HG03175 (cell line): ENCODE results near the gene ZNF23.
"Not testable (repeated sequence)": the region's sequence is repeated elsewhere in the genome, so short reads cannot be mapped to it uniquely, and the experiment has no call there.

Experiments used
- ATAC-seq: cut with Tn5 transposase; IDR thresholded peaks from one replicate; pipeline ENCODE4 v1.9.1; 2021; ENCODE audit warnings: mild to moderate bottlenecking, moderate library complexity; ENCODE audit not compliant: unreplicated experiment

The ZNF23 gene

DNA sequence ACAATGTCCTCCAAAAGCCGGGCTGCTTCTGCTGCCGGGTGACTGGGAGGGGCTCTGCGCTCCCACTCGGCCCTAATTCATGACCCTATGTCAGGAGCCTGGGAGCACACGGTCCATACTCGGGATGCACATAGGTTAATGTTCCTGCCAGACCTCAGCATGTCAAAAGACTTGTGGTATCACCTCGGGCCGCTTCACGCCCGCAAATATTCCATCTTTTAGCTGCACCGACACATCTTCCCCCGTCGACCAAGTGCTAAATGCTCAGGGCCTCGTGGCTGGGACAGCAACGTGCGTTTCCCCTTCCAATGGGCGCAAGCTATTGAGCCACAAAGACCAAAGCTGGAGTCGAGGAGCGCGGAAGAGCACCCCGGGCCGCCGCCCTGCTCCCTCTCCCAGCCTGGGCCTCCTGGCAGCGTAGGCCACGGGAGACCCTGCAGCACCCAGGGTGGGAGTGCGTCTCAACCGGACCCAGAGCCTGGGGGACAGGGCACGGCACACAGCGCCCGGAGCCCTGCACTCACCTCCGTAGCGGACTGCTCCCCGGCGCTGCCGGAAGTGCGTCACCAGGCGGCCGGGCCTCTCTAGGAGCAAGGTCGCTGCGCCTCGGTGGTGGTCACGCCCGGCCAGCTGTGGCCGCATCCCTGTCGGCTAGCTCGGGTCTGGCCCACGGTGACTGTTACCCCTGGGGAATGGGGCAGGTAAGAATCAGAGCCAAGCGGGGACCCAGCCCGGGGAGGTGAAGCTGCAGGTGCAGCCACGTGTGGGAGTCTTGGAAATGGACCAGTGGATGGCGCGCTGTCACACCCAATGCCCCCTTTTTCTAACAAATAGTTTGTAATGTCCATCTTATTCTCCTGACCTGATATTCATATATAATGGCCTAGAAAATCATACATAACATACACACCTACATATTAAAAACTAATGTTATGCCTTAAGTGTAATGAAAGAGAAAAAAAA lies at the start of gene ZNF23:
ZNF23 (minus strand) TSS at position 562 of the 963 bp plus-strand sequence. CDS start 5,451 bp downstream, outside the sequence.
- ATAC-seq, result peak; percentile 97

GRCh38 chr16:71507061-71507460 lies 45.0 kb upstream of the ZNF23 start:
- no peak for ATAC-seq

- ATAC-seq, result no peak
Measured at GRCh38 chr16:71504901-71505300, 42.9 kb upstream of the ZNF23 start.

GRCh38 chr16:71504051-71504450 lies 42.0 kb upstream of the ZNF23 start:
- not testable (repeated sequence) for ATAC-seq

GRCh38 chr16:71501547-71501946 lies 39.5 kb upstream of the ZNF23 start:
- no peak for ATAC-seq

DNA sequence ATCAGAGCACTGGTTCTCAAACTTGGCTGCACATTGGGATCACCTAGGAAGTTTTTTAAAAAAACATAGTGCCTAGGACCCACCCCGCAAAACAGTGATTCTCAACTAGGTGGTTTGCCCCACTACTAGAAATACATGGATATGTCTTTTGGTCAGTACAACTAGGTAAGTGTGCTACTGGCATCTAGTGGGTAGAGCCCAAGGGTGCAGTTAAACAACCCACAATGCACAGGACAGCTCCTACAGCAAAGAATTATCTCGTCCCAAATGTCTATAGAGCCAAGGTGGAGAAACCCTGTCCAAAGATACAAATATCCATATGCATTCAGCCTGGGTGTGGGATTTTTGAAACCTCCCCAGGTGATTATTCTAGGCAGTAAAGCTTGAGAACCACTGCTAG lies 38.9 kb upstream of the ZNF23 start:
- ATAC-seq, result no peak

GRCh38 chr16:71499775-71500364 lies 37.8 kb upstream of the ZNF23 start:
- peak; percentile 50 for ATAC-seq

DNA sequence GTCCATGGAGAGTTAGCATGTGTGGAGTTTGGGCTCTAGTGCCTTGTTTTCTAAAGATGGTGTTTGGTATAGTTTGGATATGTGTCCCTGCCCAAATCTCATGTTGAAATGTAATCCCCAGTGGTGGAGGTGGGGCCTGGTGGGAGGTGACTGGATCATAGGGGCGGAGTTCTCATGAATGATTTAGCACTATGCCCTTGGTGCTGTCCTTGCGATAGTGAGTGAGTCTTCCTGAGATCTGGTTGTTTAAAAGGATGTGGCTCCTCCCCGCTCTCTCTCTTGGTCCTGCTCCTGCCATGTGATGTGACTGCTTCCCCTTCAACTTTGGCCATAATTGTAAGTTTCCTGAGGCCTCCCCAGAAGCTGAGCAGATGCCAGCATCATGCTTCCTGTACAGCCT lies 36.0 kb upstream of the ZNF23 start:
- ATAC-seq, result no peak

- no peak for ATAC-seq
Measured at GRCh38 chr16:71493213-71493612, 31.2 kb upstream of the ZNF23 start.

- ATAC-seq, result no peak
Measured at GRCh38 chr16:71492786-71493185, 30.7 kb upstream of the ZNF23 start.

GRCh38 chr16:71491054-71491453 lies 29.0 kb upstream of the ZNF23 start:
- ATAC-seq, result no peak

- ATAC-seq, result no peak
Measured at GRCh38 chr16:71490361-71490760, 28.3 kb upstream of the ZNF23 start.

- no peak for ATAC-seq
Measured at GRCh38 chr16:71489122-71489521, 27.1 kb upstream of the ZNF23 start, which contains the start of gene ZNF19. Gene ZNF19, minus strand, starts transcription at chr16:71489324. Its CDS starts 7,210 bp downstream, at chr16:71482114.

- peak; percentile 93 for ATAC-seq
Measured at GRCh38 chr16:71484006-71484893, 22.2 kb upstream of the ZNF23 start.

DNA sequence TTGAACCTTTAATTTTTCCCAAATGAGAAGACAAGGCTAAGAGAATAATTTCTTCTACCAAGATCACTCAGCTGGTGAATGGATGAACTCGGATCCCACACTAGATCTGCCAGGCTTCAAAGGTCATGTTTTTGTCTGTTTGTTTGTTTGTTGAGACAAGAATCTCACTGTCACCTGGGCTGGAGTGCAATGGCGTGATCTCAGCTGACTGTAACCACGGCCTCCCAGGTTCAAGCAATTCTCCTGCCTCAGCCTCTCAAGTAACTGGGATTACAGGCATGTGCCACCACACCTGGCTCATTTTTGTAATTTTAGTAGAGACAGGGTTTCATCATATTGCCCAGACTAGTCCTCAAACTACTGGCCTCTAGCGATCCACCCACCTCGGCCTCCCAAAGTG lies 20.5 kb upstream of the ZNF23 start:
- no peak for ATAC-seq

DNA sequence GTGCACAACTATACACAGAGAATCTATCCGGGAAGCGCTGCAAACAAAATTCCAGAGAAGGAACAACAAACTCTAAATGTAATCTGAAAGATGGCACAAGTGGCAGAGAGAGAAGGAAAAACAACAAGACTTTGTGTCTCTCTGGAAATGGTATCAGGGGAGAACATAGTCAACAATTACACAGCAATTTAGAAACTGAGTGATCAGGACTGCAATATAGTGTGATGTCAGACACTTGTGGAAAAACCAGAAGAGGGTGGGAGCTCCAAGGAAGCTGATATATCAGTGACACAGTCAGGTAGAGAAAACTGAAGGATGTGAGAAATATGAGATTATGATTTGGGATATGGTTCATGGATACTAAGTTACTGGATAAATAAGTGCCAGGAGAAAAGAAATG lies 18.9 kb upstream of the ZNF23 start:
- ATAC-seq, result no peak

DNA sequence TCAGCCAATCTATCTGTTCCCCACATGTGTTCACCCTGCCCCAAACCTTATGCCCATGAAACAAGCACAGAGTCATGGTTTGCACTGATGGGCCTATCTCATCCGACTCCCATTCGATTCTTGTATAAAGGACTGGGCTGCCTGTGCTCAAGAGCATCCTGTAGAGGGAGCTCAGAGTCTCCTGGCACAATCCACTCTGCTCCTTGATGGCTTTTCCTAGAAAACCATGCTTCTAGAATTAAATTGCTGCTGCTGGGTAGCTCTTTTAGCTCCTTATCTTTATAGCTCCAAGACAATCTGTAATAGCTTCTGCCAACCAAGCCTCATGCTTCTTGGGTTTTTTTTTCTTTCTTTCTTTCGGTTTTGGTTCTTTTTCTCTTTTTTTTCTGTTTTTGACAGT lies 17.4 kb upstream of the ZNF23 start:
- ATAC-seq, result no peak

DNA sequence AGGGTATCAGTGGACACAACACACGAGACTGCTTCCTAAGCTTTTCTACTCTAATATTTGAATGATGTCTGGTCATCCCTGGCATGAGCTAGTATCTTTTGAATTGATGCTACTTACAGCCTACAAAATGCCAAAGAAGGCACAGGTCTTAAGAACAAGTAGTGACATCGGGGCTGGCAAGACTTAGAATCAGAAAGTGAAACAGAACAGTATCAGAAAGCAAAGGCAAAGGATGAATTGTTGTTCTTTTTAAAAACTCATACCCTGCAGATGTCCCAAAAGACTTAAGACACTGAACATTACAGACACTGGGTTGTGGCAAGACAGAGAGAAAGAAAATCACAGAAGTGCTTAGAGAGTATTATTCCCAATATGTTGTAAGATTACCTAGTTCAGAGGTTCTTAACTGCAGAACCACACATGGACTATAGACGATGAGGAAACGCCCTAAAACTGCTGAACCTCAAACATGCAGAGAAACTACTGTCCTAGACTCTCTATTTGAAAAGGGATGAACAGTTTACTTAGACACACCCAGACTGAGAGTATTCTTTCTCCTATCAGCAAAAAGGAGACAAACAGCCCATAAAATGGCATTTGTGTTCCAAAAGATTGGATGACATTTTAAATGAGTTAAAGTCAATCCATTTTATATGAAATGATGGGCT lies 14.5 kb upstream of the ZNF23 start:
- ATAC-seq, result no peak

DNA sequence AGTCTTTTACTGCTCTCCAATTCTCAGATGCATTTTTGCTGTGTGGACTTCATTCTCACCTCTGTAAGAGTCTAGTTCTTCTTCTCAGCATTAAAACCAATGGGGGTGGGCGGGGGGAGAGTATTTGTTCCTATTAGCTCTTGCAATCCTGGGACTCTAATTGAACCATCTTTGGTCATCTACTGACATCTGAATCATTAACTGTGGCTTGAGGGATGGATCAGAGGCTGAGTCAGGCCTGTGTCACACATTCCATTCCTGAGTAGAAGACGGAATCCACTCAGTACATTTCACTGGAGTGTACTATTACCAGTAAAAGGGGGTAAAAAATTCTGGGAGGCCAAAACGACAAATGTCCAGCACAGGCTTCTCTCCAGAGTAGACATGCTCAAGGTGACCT lies 12.8 kb upstream of the ZNF23 start:
- ATAC-seq, result no peak

GRCh38 chr16:71473891-71474290 lies 11.8 kb upstream of the ZNF23 start:
- ATAC-seq, result no peak

DNA sequence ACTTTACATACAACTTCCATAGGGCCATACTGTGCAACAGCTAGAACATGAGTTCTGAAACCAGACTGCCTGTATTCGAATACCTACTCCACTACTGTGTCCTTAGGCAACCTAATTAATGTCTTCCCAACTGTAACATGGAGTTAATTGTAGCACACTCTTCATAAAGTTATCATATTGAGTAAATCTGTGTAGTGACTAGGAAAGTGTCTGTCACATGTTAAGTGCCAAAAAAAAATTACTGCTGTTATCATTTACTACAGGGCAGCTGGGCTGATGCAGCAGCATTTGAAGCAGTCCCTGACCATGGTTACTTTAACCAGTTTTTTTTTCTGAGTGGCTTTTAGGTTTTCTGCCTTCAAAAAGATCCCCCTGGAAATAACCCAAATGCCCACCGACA lies 10.9 kb upstream of the ZNF23 start:
- ATAC-seq, result no peak
